ENCODE results near the gene C5AR2.

DNA sequence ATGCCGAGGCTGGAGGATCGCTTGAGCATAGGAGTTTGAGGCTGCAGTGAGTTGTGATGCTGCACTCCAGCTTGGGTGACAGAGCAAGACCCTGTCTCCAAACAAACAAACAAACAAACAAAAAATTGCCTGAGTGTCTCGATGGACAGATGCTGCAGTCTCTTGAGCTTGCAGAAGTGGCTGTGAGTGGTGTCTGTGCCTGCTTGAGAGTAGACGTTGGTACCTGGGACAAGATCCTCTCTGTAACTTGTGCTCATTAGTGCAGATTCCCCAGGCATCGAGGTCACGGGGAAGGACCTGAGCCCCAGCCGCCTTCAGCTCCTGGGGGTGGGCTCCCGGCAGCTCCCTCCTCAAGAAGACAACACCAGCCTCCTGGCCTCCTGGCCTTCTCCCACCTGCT, 8.6 kb upstream of the C5AR2 start:
- TF ChIP-seq POLR2AphosphoS5 (IDR thresholded peaks at IDR 0.05) (no peak), CTCF (IDR thresholded peaks at IDR 0.05; ENCODE audit: poor library complexity, severe bottlenecking) (no peak), EP300 (conservative IDR thresholded peaks at IDR 0.05; ENCODE audit: poor library complexity, severe bottlenecking) (no peak), TAF1 (IDR thresholded peaks at IDR 0.05; ENCODE audit: low read depth) (no peak), EZH2 (IDR thresholded peaks at IDR 0.05; ENCODE audit: borderline replicate concordance, insufficient read depth, low read length, poor library complexity, severe bottlenecking) (no peak), RAD21 (conservative IDR thresholded peaks at IDR 0.05) (no peak), SMC3 (conservative IDR thresholded peaks at IDR 0.05; ENCODE audit: poor library complexity) (no peak), REST (IDR thresholded peaks at IDR 0.05; ENCODE audit: borderline replicate concordance) (no peak), MXI1 (conservative IDR thresholded peaks at IDR 0.05; ENCODE audit: poor library complexity, severe bottlenecking) (no peak)
